HEK293T (cell line): Measurements from ENCODE around the gene SOCS7.

Experiments
- BHLHE40 ChIP-seq: fragments of 450-650 bp; IDR thresholded peaks from 2 replicates; pipeline ENCODE4 v1.6.1; 2016; ENCODE audit warnings: mild to moderate bottlenecking, moderate library complexity, borderline replicate concordance
- FOXM1 ChIP-seq: fragments of 450-650 bp; IDR thresholded peaks from 2 replicates; pipeline ENCODE4 v1.6.1; 2017; ENCODE audit warnings: mild to moderate bottlenecking, borderline replicate concordance
- L3MBTL2 ChIP-seq: fragments of 450-650 bp; conservative IDR thresholded peaks from 2 replicates; pipeline ENCODE4 v1.6.1; 2016; ENCODE audit warnings: mild to moderate bottlenecking
- SP1 ChIP-seq: fragments of 450-650 bp; IDR thresholded peaks from 2 replicates; pipeline ENCODE4 v1.6.1; 2017
- SUZ12 ChIP-seq: fragments of 450-650 bp; IDR thresholded peaks from 2 replicates; pipeline ENCODE4 v1.6.1; 2016; ENCODE audit warnings: mild to moderate bottlenecking

DNA sequence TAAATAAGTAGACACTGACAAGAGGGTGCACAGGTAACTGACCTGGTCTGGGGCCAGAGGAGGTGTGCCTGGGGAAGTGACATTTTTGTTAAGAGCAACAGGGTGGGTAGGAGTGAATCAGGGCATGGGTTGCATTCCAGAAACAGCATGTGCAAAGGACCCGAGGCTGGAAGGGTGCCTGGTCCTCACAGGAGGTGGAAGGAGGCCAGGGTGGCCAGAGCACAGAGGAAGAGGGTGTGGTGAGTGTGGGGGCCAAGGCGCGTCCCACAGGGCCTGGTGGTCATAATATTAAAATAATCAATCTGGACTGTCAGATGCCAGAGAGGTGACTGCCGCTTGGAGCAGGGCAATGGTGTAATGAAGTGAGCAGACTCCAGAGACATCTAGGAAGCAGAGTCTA is 90.9 kb downstream of the SOCS7 start:
- no peak for TF ChIP-seq L3MBTL2
- TF ChIP-seq FOXM1 = no peak
- TF ChIP-seq BHLHE40 = no peak
- TF ChIP-seq SP1 = no peak
- no peak for TF ChIP-seq SUZ12
